ENCODE results near the gene BCCIP. TPM values are rescaled to one million over a fixed set of nuclear protein-coding genes. Genes with fewer than 3 reads are reported as not detected.

Gene BCCIP
- total RNA-seq, 1 experiment from 2014 or later = 49.3 TPM

DNA sequence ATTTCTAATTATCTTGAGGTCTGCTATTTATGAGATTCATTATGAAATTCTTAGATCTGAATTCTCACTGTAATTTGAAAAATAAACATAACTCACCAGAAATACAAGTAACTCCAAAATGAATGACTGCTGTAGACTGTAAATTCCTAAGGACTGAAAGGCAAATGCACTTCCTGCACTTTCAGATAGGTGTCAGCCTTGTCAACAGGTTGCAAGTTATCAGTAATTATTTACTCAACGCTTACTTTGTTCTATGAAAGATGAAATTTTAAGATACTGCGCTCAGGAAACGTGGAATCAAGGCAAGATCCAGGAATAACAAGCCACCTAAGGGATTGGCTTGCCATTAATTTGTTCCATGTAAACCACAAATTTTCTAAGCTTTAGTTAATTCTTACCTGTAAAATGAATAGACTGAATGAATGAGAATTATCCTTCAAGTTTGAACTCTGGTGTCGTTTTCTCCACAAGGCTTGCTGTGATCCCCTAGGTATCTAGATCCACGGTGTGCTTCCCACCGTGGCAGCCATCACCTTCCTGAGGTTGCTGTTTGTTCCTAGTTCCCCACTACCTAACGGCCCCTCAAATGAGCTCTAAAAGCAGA, 45.1 kb downstream of the BCCIP start:
- H3K27me3 Mint-ChIP-seq (ENCODE audit: unreplicated experiment) = no peaks in the 10 kb centered on the region
- no TSS peak for BruUV-seq (replicated peaks)
- DNase-seq = peak; percentile 18
- H3K9me3 Mint-ChIP-seq (ENCODE audit: low read depth, unreplicated experiment) = no peaks in the 10 kb centered on the region
- H3K4me3 Mint-ChIP-seq (ENCODE audit: low read depth, unreplicated experiment) = no peak overlapping the region
- no peak overlapping the region for H3K27ac Mint-ChIP-seq (ENCODE audit: unreplicated experiment)
- CTCF ChIA-PET = no interaction called here
- TF ChIP-seq CTCF (IDR thresholded peaks at IDR 0.05; ENCODE audit: unreplicated experiment) = peak; percentile 46
- no peaks in the 10 kb centered on the region for H3K36me3 Mint-ChIP-seq (ENCODE audit: insufficient read depth, unreplicated experiment)
- intact Hi-C loops (cut with micrococcal nuclease; ENCODE audit: unreplicated experiment) = loop anchor here (5.0 to 10.0 kb wide), 2 partner anchors 104 to 636 kb away; no protein-coding TSS in a partner anchor
- no peaks in the 10 kb centered on the region for H3K4me1 Mint-ChIP-seq (ENCODE audit: low read depth, unreplicated experiment)

GRCh38 chr10:125871338-125871737, 48.0 kb downstream of the BCCIP start:
- H3K36me3 Mint-ChIP-seq (ENCODE audit: insufficient read depth, unreplicated experiment) = no peaks in the 10 kb centered on the region

GRCh38 chr10:125878957-125879835, 55.9 kb downstream of the BCCIP start:
- no peak for TF ChIP-seq CTCF (IDR thresholded peaks at IDR 0.05; ENCODE audit: unreplicated experiment)
- Mint-ChIP-seq H3K27me3 (ENCODE audit: unreplicated experiment) (no peaks in the 10 kb centered on the region), H3K4me3 (ENCODE audit: low read depth, unreplicated experiment) (no peak overlapping the region), H3K27ac (ENCODE audit: unreplicated experiment) (peak overlapping the region; percentile 75), H3K36me3 (ENCODE audit: insufficient read depth, unreplicated experiment) (peaks cover 14% of the 10 kb centered on the region), H3K4me1 (ENCODE audit: low read depth, unreplicated experiment) (peaks cover 37% of the 10 kb centered on the region), H3K9me3 (ENCODE audit: low read depth, unreplicated experiment) (no peaks in the 10 kb centered on the region)
- CTCF ChIA-PET = interaction anchor here (0.8 kb wide), 1 partner anchor 33 kb away, joined by 3 read pairs; no protein-coding TSS in a partner anchor
- peak; percentile 46 for DNase-seq
- BruUV-seq (replicated peaks) = no TSS peak
- intact Hi-C loops (cut with micrococcal nuclease; ENCODE audit: unreplicated experiment) = no loop called here

More at GRCh38 chr10:125871338-125871737, 48.0 kb downstream of the BCCIP start:
- H3K4me3 Mint-ChIP-seq (ENCODE audit: low read depth, unreplicated experiment) = no peak overlapping the region
- no TSS peak for BruUV-seq (replicated peaks)
- H3K27me3 Mint-ChIP-seq (ENCODE audit: unreplicated experiment) = no peaks in the 10 kb centered on the region
- H3K27ac Mint-ChIP-seq (ENCODE audit: unreplicated experiment) = no peak overlapping the region
- H3K4me1 Mint-ChIP-seq (ENCODE audit: low read depth, unreplicated experiment) = no peaks in the 10 kb centered on the region
- H3K9me3 Mint-ChIP-seq (ENCODE audit: low read depth, unreplicated experiment) = no peaks in the 10 kb centered on the region
- no peak for DNase-seq
- CTCF ChIA-PET = no interaction called here
- intact Hi-C loops (cut with micrococcal nuclease; ENCODE audit: unreplicated experiment) = no loop called here
- TF ChIP-seq CTCF (IDR thresholded peaks at IDR 0.05; ENCODE audit: unreplicated experiment) = no peak

GRCh38 chr10:125880719-125881118, 57.4 kb downstream of the BCCIP start:
- H3K9me3 Mint-ChIP-seq (ENCODE audit: low read depth, unreplicated experiment) = no peaks in the 10 kb centered on the region
- no TSS peak for BruUV-seq (replicated peaks)
- H3K4me1 Mint-ChIP-seq (ENCODE audit: low read depth, unreplicated experiment) = peaks cover 37% of the 10 kb centered on the region
- H3K36me3 Mint-ChIP-seq (ENCODE audit: insufficient read depth, unreplicated experiment) = peaks cover 14% of the 10 kb centered on the region
- intact Hi-C loops (cut with micrococcal nuclease; ENCODE audit: unreplicated experiment) = no loop called here
- no peak overlapping the region for H3K4me3 Mint-ChIP-seq (ENCODE audit: low read depth, unreplicated experiment)
- DNase-seq = no peak
- TF ChIP-seq CTCF (IDR thresholded peaks at IDR 0.05; ENCODE audit: unreplicated experiment) = no peak
- CTCF ChIA-PET = no interaction called here
- H3K27me3 Mint-ChIP-seq (ENCODE audit: unreplicated experiment) = no peaks in the 10 kb centered on the region
- no peak overlapping the region for H3K27ac Mint-ChIP-seq (ENCODE audit: unreplicated experiment)
